ENCODE data around the gene ARID3A.

ARID3A gene

DNA sequence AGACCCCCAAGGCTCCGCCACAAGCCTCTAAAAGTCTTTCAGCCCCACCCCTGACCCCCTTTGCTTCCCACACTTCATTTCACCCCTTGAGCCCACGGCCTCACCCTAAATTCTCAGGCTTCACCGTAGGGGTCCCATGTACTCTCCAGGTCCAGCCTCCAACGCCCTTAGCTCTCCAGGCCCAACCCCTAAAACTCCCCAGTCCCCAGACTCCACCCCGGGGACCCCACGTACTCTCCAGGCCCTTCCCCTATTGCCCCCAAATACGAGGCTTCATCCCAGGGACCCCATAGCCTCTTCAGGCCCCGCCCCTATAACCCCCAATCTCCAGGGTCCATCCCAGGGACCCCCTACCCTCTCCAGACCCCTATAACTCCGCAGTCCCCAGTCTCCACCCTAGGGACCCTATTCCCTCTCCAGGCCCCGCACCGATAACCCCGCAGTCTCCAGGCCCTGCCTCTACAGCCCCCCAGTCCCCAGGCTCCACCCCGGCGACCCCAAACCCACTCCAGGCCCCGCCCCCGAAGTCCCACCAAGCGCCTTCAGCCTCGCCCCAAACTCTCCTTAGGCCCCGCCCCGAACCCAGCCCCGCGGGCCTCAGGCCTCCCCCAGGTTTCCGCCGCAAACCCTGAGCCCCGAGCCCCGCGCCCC, 33.5 kb upstream of the ARID3A start:
- no peak for DNase-seq (ENCODE audit: low spot score)

- peak; percentile 96 for DNase-seq (ENCODE audit: low spot score)
These were observed 32.7 kb upstream of the ARID3A start, which contains the start of the genes MED16 and RNU6-9 for GRCh38 chr19:892894-893689. Gene MED16, minus strand, starts transcription at chr19:893187. Its CDS starts 2,056 bp downstream, at chr19:891131. Gene RNU6-9, plus strand, starts transcription at chr19:893484.

DNA sequence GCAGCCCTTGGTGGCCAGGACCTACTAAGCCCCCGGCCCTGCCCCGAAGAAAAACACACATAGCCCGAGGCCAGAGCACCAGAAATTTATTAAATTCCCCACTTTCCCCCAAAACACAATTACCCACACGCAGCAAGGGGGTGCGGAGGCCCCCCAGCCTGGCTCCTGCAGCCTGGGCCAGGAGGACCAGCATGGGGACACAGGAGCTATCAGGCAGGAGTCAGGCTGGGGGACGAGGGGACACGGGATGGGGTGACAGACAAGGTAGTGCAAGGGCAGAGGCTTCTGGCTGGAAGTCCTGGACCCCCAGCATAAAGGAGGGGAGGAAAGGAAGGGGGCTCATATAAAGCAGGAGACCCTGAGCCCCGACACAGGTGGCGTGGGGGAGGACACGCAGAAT, 29.4 kb upstream of the ARID3A start:
- no peak for DNase-seq (ENCODE audit: low spot score)

DNA sequence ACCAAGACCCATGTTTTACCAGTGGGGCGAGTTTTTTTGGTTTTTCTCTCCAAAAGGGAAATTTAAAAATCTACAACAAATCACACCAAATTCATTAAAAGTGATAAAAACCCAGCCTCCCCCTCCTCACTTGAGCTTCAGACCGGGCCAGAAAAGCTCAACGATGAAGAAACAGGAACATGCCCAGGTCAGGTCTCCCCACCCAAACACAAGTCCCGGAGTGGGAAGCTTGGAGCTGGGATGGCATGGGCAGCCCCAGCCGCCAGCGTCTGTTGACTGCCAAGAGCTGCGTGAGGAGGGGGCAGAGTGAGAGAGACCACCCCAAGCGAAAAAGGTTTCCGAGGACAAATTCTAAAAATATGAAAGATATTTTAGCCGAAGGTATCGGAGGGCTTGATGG, 28.8 kb upstream of the ARID3A start:
- no peak for DNase-seq (ENCODE audit: low spot score)

DNA sequence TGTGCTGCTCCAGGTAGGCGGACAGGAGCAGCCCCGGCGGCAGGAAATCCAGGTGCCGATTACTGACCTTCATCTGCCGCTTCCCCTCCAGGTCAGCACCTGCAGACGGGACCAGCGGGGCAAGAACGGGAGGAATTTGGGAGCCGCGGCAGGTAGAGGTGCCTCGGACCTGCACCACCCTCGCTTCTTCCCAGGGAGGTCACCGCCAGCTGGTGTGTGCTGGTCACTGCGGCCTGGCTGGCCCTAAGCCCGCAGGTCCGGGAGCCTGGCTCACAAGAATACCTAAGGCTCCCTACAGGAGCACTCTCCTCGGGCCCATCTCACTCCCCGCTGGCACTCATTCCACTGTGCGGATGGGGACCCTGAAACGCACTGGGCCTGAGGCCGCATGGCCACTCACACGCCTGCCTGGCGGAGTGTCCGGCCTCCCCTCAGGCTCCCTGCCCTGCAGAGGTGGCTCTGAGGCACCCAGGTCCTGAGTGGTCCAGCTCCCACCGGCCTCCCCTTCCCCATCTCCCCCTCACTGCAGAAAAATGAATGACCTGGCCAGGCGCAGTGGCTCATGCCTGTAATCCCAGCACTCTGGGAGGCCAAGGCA, 28.3 kb upstream of the ARID3A start:
- DNase-seq (ENCODE audit: low spot score) = no peak

DNA sequence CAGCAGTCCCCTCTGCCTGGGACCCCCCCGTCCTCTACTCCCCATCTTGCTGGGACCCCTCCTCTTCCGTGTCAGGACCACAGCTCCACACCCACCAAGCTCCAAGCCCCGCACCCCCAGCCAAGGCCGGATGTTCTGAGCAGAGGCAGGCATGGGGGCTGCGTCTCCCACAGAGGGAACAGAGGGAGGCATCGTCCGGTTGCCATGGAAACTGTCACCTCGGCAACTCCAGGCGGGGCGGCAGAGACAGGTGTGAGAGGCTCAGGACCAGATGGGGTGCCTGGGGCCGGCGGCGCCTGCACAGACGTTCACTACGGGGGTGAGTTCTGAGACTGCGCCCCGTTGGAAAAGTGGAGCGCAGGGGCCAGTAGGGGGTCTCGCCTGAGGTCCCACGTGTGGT, 27.2 kb upstream of the ARID3A start:
- no peak for DNase-seq (ENCODE audit: low spot score)

DNA sequence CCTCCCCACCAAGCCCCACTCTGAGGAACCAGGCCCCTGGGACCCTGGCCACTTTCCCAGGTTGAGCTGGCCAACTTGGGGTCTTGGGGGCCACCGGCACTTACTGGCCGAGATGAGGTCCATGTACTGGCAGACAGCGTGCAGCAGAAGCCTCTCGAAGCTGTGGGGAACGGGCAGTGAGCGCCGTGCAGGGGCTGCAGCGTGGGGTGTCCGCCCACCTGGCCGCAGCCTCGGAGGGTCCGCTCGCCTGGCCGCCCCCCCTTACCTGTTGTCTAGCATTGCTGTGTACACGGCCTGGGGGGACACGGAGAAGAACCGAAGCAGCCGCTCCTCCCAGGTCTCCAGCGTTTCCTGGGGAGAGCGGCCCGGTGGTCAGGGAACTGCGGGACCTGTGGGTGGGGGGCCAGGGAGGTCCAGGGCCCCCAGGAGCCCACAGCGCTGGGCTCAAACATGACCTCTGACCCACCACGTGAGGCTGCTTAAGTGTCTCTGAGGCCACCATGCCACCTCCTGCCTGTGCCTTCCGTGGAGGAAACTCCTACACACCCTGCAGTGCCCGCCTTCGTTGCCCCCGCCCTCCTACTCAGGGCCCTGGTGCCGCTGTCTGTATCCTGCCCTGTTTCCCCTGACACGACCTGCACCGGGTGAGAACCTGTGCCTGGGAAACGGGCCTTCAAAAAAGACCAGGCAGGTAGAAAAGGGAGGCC, 26.3 kb upstream of the ARID3A start:
- DNase-seq (ENCODE audit: low spot score) = no peak

DNA sequence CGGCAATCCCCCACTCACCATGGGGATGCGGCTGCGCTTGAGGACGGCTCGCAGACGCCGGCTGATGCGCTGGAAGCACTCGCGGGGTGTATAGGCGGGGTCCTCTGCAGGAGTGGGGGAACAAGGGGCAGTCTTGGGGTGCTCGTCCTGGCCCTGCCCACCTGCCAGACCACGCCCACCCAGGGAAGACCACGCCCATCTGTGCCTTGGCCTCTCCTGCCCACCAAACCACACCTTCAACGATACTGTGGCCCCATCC, 25.9 kb upstream of the ARID3A start:
- DNase-seq (ENCODE audit: low spot score) = no peak

DNA sequence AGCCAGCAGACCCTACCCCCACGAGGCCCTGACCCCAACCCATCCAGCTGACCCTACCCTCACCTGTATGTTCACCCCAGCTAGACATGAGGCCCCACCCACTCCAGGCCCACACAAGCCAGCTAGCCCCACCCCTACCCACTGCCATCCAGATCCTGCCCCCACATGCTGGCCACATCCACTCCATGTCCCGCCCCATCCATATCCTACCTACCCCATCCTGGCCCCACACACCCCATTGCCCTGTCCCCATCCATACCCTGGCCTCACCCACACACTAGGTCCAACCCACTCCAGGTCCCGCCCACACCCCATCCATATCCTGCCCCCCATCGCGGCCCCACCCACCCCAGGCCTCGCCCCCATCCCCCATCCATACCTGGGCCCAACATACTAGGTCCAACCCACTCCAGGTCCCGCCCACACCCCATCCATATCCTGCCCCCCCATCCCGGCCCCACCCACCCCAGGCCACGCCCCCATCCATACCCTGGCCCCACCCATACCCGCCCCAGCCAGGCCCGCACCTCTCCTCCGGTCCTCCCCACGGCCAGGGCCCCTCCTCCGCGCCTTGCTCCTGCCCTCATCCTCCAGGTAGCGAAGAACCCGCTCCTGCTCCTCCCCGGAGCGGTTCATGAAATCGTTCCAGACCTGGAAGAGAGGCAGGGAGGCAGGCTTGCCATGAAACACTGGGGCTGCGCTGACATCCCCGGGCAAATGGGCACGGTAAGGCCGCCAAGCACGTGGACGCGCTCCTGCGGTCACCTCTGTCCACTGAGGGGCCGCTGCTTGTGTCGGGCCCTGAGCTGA, 25.3 kb upstream of the ARID3A start:
- DNase-seq (ENCODE audit: low spot score) = no peak

- DNase-seq (ENCODE audit: low spot score) = no peak
These were observed 24.4 kb upstream of the ARID3A start for GRCh38 chr19:901216-902092.

- no peak for DNase-seq (ENCODE audit: low spot score)
These were observed 23.8 kb upstream of the ARID3A start for GRCh38 chr19:902093-902370.

DNA sequence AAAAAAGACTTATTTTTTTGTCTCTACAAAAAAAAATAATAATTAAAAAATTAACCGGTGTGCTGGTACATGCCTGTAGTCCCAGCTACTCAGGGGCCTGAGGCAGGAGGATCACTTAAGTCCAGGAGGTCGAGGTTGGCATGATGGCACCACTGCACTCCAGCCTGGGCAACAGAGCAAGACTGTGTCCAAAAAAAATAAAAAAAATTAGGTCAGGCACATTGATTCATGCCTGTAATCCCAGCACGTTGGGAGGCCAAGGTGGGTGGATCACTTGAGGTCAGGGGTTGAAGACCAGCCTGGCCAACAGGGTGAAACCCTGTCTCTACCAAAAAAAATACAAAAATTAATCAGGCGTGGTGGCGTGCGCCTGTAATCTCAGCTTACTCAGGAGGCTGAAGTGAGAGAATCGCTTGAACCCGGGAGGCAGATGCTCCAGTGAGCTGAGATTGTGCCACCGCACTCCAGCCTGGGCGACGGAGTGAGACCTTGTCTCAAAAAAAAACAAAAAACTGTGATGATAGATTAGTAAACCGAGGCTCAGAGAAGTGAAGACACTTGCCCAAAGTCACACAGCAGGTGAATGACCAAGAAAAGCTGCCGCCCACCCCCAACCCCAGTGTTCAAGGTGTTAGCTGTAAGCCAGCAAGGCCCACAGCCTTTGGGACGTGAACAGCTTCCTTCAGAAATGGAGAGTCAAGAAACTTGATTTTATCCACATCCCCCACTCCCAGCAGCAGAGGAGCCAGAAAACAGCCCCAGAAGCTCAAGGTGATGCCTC, 23.2 kb upstream of the ARID3A start:
- DNase-seq (ENCODE audit: low spot score) = no peak

GRCh38 chr19:903266-903797, 22.5 kb upstream of the ARID3A start:
- no peak for DNase-seq (ENCODE audit: low spot score)

DNA sequence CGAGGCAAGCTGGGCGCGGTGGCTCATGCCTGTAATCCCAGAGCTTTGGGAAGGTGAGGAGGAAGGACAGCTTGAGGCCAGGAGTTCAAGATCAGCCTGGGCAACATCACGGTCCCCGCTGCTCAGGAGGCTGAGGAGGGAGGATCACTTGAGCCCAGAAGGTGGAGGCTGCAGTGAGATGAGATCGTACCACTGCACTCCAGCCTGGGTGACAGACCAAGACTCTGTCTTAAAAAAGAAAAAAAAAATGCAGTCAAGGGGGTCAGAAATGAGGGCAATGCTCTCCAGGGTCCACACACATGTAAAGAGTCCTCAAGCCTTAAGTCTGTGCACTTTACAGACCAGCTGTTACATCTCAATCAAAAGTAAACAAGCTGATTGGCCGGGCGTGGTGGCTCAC, 21.3 kb upstream of the ARID3A start:
- no peak for DNase-seq (ENCODE audit: low spot score)

- DNase-seq (ENCODE audit: low spot score) = no peak
These were observed 19.4 kb upstream of the ARID3A start for GRCh38 chr19:906480-906879.

DNA sequence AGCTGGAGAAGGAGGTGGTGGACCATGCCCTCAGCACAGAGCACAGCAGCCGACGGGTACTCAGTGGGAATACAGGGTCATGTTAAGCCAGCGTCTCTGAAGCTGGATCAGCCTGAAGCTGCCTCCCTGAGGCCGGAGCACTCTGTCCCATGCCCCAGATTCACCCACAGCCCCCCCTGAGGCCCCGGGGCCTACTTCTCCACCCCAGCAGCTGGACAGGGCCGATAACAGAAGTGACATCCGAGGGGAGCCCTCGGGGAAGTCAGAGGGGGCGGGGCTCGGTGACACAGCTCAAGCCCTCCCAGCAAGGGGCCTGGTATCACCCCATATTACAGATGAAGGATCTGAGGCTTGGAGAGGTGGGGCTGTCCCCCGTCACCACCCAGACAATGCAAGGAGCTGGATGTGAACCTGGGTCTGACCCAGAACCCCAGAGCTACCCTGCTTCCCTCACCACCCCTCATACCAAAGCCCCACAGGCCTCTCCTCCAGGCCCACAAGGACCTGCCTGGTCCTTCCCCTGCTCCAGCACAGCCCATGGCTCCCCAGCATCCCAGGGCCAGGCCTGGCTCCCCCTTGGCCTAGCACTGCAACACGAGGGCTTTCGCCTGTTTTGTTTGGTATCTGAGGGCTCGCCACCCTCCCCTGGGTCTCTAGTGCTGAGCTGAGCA, 18.5 kb upstream of the ARID3A start:
- no peak for DNase-seq (ENCODE audit: low spot score)

DNA sequence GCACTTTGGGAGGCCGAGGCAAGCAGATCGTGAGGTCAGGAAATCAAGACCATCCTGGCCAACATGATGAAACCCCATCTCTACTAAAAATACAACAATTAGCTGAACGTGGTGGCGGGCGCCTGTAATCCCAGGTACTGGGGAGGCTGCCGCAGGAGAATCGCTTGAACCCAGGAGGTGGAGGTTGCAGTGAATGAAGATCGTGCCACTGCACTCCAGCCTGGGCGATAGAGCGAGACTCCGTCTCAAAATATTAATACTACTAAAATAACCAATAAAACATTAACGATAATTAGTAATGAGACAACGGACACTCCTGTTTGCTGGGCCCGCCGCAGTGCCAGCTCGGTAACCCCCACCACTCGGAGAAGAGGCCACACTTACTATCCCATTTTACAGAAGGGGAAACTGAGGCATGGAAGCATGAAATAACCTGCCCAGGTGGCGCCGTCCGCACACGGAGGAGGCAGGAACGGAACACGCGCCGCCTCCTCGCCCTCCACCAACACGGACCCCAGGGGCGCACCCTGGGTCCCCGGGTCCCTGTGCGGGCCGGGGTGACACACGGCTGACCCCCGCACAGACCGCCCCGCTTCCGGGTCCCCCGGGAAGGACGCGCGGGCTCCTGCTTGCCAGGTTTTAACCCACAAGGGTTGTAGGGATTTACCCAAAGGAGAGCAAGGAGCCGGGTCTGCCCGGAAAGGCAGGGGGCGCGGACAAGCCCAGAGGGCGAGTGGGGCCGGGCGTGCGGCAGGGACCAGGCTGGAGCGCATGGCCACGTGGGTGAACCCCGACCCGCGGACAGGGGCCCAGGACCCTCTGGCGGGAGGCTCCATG, 14.4 kb upstream of the ARID3A start:
- DNase-seq (ENCODE audit: low spot score) = no peak

GRCh38 chr19:912181-913079, 13.4 kb upstream of the ARID3A start:
- no peak for DNase-seq (ENCODE audit: low spot score)

All from pons (tissue), 1 donor.